GM18505 (cell line): ENCODE measurements around the gene FPGS.

Source experiments
- ATAC-seq: cut with Tn5 transposase; IDR thresholded peaks from one replicate; pipeline ENCODE4 v1.9.1; 2021; ENCODE audit not compliant: unreplicated experiment
- POLR2A ChIP-seq: IDR thresholded peaks from 4 replicates; pipeline ENCODE4 v1.6.1; 2011; ENCODE audit warnings: borderline replicate concordance; ENCODE audit not compliant: insufficient read depth, insufficient read length; ENCODE audit errors: extremely low read depth

The FPGS gene

GRCh38 chr9:127785933-127786772, 16.5 kb upstream of the FPGS start, which contains the start of gene CDK9:
Gene CDK9 (plus strand): TSS chr9:127786034. CDS start chr9:127786149, 115 bp downstream.
- TF ChIP-seq POLR2A = peak; percentile 73
- ATAC-seq = peak; percentile 65

GRCh38 chr9:127786773-127787104, 15.9 kb upstream of the FPGS start:
- no peak for ATAC-seq
- TF ChIP-seq POLR2A = no peak

DNA sequence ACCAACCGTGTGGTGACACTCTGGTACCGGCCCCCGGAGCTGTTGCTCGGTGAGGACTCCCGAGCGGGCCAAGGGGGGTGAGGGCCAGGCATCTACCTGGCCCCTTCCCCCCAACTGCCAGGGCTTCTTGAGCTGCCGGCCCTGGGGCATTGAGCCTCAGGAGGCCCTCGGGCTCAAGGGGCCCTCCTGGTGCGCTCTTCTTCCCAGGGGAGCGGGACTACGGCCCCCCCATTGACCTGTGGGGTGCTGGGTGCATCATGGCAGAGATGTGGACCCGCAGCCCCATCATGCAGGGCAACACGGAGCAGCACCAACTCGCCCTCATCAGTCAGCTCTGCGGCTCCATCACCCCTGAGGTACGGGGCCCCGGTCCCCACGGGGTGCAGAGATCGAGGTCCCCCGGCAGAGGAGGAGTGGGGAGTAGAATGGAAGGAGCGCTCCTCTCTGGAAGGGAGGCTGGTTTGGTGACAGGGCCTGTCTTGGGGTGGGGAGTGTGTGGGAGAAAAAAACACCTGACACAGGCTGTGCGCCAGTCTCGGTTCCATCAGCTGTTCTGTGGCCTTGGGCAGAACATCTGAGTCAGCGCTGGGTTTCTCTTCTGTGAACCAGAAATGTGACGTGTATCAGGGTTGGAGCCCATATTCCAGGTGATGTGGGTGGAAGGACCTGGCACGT, 14.2 kb upstream of the FPGS start:
- no peak for TF ChIP-seq POLR2A
- no peak for ATAC-seq

GRCh38 chr9:127789179-127789578, 13.5 kb upstream of the FPGS start:
- TF ChIP-seq POLR2A = no peak
- no peak for ATAC-seq

DNA sequence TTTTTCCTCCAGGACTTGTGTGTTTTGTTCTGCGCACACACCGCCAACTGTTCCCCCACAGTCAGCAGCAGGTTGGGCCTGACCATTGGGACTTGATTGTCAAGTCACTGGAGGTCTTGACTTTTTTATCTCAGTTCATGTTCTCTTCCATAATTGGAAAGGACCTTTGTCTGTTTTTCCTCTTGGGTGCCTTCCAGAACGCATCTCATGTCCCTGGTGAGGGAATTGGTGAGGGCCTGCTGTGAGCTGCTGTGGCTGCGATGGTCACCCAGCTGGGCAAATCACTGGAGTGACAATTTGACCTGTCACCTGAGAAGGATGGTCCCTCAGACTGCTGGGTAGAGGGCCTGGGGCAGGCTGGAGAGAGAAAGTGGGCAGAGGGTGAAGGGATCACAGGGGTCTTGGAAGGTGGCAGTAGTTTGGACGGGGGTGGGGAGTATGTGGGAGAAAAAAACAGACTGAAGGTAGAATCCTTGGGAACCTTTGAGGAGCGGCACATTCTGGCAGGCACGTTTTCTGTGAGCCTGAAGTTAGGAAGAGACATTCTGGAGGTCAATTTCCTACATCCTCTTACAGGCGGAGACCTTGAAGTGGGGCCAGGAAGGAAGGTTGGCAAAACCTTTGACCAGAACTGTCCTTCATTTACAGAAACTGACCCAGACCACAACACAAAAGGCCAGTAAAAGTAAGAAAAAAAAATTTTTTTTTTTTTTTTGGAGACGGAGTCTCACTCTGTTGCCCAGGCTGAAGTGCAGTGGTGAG, 12.4 kb upstream of the FPGS start:
- ATAC-seq = no peak
- no peak for TF ChIP-seq POLR2A

DNA sequence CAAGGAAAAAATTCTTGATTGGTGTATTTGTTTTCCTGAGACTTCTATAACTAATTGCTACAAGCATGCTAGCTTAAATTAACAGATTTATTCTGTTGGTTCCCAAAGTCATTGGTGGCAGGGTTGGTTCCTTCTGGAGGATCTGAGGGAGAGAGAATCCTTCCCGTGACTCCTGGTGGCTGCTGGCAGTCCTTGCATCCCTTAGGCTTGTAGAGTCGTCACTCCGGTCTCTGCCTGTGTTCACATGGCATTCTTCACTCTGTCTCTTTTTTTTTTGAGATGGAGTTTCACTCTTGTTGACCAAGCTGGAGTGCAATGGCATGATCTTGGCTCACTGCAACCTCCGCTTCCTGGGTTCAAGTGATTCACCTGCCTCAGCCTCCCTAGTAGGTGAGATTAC, 11.6 kb upstream of the FPGS start:
- no peak for TF ChIP-seq POLR2A
- ATAC-seq = no peak

DNA sequence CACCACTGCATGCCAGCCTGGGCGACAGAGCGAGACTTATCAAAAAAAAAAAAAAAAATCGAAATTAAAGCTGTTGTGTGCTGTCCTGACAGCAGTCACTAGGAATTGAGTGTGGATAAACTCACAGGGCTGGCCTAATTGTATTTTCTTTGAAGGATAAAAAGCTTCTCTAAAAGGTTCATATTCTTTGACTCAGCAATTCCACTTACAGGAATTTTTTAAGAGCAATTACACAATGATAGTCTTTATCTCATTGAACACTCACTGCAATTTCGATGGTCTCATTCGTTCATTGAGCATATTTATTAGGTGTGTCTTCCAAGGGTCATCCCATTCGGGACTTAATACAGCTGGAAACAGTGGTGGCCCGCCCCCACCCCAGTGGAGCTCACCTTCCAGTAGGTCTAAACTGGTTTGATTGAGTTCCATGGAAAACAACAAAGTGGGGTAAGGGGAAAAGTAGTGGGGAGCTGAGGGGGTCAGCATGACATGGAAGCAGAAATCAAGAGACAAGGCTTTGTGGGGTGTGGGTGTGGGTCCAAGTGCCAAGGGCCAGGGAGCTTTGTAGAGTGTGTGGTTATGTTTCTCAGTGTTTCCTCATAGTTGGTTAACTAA, 10.2 kb upstream of the FPGS start:
- no peak for ATAC-seq
- TF ChIP-seq POLR2A = no peak

- peak; percentile 27 for TF ChIP-seq POLR2A
- no peak for ATAC-seq
Observed at GRCh38 chr9:127793093-127793708, 9.5 kb upstream of the FPGS start.

GRCh38 chr9:127794001-127794791, 8.5 kb upstream of the FPGS start:
- peak; percentile 32 for TF ChIP-seq POLR2A
- no peak for ATAC-seq

GRCh38 chr9:127796225-127796813, 6.4 kb upstream of the FPGS start:
- no peak for ATAC-seq
- no peak for TF ChIP-seq POLR2A

DNA sequence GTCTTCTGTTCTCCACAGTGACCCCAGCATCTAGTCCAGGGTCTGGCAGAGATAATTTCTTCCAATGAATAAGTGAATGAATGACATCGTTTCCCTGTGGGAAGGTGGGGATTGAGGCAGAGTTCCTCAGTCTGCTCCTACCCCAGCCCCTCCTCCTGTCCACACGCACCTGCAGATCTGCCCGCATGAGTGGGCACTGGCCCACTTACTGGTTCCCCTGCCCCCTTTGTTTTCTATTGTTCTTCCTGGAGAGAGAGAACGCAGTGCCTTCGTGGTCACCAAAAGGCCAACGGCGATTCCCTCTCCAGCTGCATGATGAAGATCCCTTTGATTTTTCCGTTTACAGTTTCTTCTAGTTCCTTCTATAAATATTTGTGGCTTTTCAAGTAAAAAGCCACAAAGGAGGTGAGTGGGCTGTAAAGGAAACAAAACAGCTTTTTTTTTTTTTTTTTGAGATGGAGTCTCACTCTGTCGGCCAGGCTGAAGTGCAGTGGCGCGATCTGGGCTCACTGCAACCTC, 5.8 kb upstream of the FPGS start:
- TF ChIP-seq POLR2A = no peak
- no peak for ATAC-seq
